H1 (cell line): ENCODE measurements around the gene KMT2A. TPM values are rescaled to one million over a fixed set of nuclear protein-coding genes. Genes with fewer than 3 reads are reported as not detected.

Experiments used
- CEBPB ChIP-seq: IDR thresholded peaks from 2 replicates; pipeline ENCODE4 v1.6.1; 2012; ENCODE audit warnings: low read depth, low read length
- SRF ChIP-seq: IDR thresholded peaks from 2 replicates; pipeline ENCODE4 v1.6.1; 2011; ENCODE audit warnings: mild to moderate bottlenecking, low read depth, low read length, moderate library complexity
- polyA plus RNA-seq, 7 experiments: library from polyadenylated mRNA; depleted of rRNA in 3 of 7; stranded (reverse) in 5 of 7; unstranded in 2 of 7; fragments of >200 nt in 5 of 7; fragments of 200-250 nt in 2 of 7; gene quantifications; 1 replicate in 5 of 7; 2 replicates in 1 of 7; 4 replicates in 1 of 7; pipeline versions ENCODE4 v1.2.1 to v1.2.3, GENCODE V29; 2011 to 2013; ENCODE audit warnings: missing spikeins in 2 of 7, mixed read lengths in 2 of 7
- total RNA-seq: library from RNA; stranded (reverse); fragmentation: NEBNext Ultra II Directional; extraction: Animal tissue kit (Norgen Biotek cat#: 25700); gene quantifications from 2 replicates; pipeline ENCODE4 v1.2.1, GENCODE V29; 2021
- TF ChIP-seq, protein P1 (sequence below): IDR thresholded peaks from 2 replicates; pipeline ENCODE4 v1.6.1; 2012; ENCODE audit warnings: low read length, inconsistent platforms

KMT2A gene
- total and polyA plus RNA-seq, 2 of the 8 experiments (the other 6 are each of a cell fraction or from before 2014, with no cell fraction given) = 35.9 to 62.1 TPM

DNA sequence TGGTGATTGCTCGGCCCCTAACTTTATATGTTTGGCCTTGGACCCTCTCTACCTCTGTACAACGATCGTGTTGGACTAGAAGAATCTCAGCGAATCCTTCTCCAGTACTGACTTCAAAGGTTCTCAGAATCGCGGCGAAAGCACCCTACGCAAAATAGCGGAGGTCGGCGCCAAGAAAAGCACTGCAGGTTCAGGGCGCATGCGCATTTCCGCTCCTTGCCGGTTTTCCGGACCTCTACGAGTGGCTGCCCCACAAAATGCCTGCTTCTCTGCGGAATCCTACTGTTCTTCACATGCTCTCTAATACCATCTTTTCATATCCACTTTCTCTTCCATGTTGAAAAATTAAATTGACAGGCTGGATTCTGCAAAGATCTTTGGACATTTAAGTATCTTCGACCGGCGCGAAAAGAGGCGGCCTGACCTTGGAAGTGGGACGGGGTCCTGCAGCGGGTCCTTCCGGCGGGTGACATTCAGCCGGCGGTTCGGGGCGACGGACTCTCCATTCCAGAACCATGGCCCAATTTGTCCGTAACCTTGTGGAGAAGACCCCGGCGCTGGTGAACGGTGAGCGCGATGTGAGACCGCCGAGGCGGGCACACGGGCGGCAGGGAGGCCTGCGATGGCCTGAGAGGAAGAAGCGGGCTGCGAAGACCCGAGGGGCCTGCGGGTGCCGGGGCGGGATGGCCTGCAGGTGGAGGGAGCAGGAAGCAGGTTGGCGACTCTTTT, 35.0 kb upstream of the KMT2A start, which contains the start of gene ATP5MG (continued):
- TF ChIP-seq, protein P1, sequence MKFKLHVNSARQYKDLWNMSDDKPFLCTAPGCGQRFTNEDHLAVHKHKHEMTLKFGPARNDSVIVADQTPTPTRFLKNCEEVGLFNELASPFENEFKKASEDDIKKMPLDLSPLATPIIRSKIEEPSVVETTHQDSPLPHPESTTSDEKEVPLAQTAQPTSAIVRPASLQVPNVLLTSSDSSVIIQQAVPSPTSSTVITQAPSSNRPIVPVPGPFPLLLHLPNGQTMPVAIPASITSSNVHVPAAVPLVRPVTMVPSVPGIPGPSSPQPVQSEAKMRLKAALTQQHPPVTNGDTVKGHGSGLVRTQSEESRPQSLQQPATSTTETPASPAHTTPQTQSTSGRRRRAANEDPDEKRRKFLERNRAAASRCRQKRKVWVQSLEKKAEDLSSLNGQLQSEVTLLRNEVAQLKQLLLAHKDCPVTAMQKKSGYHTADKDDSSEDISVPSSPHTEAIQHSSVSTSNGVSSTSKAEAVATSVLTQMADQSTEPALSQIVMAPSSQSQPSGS = peak; percentile 39; the same call in 1 of the 2 replicates
- TF ChIP-seq CEBPB = no peak
- no peak for TF ChIP-seq SRF
